Superior temporal gyrus (tissue), 1 donor: ENCODE measurements around the gene CASP3.
"Not testable (repeated sequence)": the region's sequence is repeated elsewhere in the genome, so short reads cannot be mapped to it uniquely, and the experiment has no call there.

Experiments
- DNase-seq: peaks from one replicate; pipeline ENCODE4 v3.0.0-alpha.2; 2016; ENCODE audit errors: extremely low spot score

The CASP3 gene

DNA sequence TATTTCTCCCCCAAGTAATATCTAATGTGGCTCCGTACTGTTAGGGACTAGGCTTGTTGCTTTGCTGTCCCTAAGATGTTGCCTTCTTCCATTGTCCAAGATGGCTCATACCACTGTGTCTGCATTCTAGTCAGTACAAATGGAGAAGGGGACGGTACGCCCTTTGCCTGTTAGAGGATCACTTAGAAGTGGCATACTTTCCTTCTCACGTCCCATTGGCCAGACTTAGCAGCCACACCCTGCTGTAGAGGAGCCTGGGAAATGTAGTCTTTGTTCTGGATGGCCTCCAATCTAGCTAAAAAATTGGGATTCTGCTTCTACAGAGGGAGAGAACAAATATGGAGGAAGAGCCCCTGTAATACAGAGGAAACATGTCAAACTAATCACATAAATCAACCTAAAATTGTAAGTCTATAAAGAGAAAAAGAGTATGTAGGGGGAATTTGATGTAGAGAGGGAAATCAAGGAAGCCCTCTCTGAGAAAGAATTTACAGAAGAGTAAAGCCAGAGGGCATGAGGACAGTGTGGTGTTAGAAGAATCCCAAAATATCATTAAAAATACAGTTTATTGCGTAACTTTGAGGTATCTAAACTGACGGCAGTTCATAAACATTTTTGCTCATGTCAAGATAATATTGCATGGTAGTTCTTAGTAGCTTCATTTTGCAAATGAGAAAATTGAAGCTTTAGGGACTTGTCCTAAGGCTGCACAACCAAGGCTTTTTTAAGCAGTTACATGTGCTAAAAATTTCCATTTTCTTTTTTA, 15.4 kb upstream of the CASP3 start:
- no peak for DNase-seq

DNA sequence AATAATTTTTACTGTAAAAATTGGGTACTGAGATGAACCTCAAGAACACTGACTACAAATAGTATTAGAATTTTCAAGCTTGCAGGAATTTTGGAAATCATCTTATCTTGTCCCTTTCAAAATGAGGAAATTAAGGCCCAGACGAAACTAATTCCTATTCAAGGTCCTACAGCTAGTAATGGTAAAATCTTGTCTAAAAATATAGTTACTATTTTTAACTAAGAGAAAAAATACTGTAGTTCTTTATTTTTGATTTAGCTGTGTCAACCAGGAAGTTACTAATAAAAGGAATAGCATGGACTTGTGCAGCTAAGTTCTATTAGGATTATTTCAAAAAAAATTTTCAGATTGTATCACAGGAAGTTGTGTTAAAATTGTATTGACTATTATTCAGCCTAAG, 13.0 kb upstream of the CASP3 start:
- no peak for DNase-seq

DNA sequence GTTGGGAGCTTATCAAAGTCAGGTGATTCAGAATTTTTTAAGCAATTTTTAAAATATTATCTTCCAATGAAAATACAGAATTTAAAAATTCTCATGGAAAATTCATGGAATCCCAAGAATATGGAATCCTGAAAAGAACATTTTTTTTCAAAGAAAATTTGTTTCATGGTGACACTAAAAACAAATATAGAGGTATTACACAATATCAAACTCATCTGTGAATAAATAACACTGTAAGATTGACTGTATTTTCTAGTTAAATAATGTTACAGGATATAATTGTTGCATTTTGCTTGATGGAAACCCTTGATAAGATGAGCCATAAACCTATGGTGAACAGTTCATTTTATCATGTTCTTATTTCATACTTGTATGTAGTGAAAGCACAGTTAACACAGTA, 11.7 kb upstream of the CASP3 start:
- DNase-seq, result no peak

DNA sequence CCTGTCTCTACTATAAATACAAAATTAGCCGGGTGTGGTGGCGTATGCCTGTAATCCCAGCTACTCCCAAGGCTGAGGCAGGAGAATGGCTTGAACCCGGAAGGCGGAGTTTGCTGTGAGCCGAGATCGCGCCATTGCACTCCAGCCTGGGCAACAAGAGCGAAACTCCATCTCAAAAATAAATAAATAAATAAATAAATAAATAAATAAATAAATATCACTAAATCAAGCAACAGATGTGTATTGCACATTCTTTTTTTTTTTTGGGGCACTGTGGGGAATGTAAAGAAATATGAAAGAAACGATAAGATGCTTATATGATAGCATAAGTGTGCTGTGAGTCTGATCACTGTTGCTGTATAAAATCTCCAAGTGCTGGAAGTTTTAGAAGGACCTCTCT, 8.6 kb upstream of the CASP3 start:
- not testable (repeated sequence) for DNase-seq

- DNase-seq, result no peak
These were observed 7.9 kb upstream of the CASP3 start for GRCh38 chr4:184657144-184657543.

DNA sequence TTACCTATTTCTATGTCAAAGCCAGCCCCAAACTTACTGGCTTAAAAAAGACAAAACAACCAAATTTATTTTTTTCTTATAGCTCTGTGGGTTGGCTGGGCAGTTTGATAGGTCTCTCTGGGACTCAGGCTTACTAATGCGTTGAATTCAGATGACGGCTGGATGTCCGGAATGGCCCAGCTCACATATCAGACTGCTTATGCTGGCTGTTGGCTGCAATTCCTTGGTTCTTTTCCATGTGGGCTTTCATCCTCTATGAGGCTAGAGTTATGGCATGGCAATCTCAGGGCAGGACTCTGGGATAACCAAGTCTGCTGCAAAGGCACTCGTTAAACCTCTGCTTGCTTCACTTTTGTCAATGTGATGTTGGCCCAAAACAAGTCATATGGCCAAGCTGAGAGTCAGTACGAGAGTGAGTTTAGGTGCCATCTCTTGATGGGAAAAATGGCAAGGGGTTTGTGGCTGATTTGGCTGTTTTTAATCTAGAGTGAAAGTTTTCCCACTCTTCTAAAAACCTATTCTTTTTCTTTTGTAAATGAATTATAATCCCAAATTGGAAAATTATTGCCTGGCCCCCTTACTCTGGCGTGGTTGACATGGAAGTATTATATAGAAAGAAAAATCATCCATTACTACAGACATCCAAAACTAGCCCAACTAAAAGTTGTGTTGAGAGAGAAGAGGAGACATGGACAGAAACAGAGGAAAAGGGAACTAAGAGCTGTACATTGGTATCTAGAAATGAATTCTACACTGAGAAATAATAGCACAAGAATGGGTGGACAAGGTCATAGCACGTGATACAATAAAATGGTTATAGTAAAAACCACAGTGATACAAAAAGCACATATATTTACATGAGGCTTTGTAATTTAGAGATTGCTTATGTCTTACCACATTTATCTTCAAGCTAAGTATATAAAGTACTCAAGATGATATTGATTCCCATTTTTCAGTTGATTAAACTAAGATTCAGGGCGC, 6.9 kb upstream of the CASP3 start:
- no peak for DNase-seq

DNA sequence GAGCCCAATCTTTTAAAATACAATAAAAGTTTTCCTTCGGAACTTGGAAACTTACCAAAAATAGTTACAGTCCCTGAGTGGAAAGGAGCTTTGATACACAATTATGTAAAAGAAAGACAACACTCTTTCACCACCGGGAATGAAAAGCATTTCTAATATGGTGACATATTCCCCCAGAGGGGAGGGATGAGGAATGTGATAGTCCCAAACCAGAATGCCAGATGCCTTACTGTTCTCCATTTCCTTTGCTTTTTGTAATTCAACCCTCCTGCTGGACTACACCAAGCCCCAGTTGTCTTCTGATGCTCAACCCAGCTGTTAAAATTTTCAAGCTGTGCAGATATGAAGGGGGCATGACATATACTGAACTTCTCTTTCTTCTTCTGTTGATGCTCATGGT, 4.4 kb upstream of the CASP3 start:
- no peak for DNase-seq

GRCh38 chr4:184652681-184653080, 3.4 kb upstream of the CASP3 start:
- not testable (repeated sequence) for DNase-seq

- DNase-seq, result no peak
These were observed 2.7 kb upstream of the CASP3 start for GRCh38 chr4:184651899-184652298.

GRCh38 chr4:184649971-184650855, 966 bp upstream of the CASP3 start:
- peak; percentile 63 for DNase-seq

- peak; percentile 53 for DNase-seq
These were observed 778 bp downstream of the CASP3 start for GRCh38 chr4:184648313-184649025.

GRCh38 chr4:184648054-184648312, 1.3 kb downstream of the CASP3 start:
- peak; percentile 17 for DNase-seq

DNA sequence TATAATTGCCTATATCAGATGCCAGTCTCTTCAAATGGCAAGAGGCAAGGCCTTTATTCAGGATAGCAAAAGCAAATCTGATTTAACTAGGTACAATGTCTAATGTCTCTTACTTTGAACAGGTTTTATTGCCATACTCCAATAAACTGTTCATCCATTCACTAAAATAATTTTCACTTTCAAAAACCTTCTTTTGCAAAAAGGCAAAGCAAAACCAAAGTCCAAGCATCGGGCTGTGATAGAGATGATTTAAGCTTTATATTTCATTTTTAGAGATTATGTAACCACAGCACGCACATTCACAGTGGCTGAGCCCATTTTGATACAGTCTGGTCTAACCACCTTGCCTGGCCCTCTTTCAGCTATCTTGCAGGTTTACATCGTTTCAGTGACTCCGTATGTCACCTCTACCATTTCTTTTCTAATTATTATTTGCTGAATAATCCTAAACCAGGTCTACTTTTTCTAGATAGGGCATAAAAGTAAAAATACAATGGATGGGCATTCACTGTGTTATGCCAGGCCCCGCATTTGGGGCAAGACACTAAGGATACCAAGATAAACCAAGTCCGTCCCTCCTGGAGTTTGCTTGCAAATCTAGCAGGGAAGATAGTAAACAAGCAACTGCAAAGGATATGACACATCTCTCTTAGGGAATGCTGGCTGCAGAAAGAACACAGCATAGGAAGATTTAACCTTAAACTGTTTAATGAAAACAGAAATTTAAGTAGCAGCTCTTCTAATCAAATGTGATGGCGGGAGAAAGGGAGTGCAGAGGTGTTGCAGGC, 1.8 kb downstream of the CASP3 start:
- DNase-seq, result peak; percentile 42

GRCh38 chr4:184645904-184646610, 3.2 kb downstream of the CASP3 start:
- DNase-seq, result peak; percentile 76

DNA sequence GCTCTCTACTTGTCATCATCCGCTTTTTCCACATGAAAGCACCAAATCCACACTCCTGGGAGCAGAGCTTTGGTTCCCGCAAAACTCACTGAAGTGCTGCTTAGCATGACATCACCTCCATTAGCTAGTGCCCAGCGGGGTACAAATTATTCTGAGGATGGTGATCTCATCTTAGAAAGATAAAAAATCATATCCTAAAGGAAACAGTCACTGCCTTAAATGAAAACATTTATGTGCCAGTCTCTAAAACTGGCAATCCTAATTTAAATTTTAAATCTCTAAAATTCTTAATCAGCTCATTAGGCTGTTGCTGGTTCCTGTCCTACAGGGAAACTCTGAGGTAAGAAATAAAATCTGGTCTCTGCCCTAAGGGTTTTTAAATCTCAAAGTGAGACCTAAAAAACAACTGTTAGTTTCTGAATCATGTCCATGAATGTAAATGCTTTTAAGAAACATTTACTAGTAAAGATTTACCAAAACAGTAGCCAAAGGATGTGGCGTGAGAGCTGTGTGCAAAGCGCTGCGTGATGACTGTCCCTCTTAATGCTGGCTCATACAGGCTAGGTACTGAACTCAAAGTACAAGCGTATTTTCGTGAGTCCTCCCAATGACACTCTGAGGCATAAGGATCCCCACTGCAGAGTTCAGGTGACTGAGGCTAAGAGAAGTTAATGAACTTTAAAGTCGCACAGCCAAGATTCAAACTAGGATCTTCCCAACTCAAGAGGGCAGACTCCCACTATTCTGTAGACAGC, 4.5 kb downstream of the CASP3 start:
- no peak for DNase-seq

GRCh38 chr4:184643731-184644130, 5.5 kb downstream of the CASP3 start:
- DNase-seq, result no peak

DNA sequence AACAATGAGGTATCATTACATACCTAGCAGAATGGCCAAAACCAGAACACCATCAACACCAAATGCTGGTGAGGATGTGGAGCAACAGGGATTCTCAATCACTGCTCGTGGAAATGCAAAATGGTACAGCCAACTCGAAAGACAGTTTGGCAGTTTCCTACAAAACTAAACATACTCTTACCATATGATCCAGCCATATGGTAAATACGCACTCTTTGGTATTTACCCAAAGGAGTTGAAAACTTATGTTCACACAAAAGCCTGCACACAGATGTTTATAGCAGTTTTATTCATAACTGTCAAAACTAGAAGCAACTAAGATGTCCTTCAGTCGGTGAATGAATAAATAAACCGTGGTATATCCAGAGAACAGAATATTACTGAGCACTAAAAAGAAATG, 7.8 kb downstream of the CASP3 start:
- DNase-seq, result no peak

DNA sequence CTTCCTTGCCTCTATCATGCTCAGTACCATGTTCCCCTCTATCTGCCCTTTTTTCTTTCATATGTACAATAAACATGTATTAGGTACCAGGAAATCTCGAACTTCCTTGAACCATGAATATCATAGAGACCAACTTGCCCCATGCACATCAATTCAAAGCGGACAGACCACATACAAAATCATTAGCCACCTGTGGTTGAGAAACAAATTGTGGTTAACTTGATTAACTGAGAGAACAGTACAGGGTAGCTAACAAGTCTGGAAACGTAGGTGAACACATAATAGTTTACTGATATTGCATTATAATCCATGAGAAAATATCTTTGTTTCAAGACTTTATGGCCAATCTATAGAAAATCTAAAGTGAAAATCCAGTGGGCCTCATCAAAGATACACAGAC, 8.2 kb downstream of the CASP3 start:
- DNase-seq, result no peak

GRCh38 chr4:184636897-184637296, 12.3 kb downstream of the CASP3 start:
- no peak for DNase-seq
